Measurements from ENCODE around the gene NOVA1.

The NOVA1 gene

GRCh38 chr14:26597589-26598080 lies at the start of gene NOVA1:
NOVA1 (minus strand) TSS chr14:26598033; CDS start chr14:26597436, 597 bp downstream.
- no peak for DNase-seq

- DNase-seq = peak; percentile 11
Measured at GRCh38 chr14:26645057-26645456, 47.2 kb upstream of the NOVA1 start.

GRCh38 chr14:26636561-26636960 lies 38.7 kb upstream of the NOVA1 start:
- no peak for DNase-seq

GRCh38 chr14:26634946-26635345 lies 37.1 kb upstream of the NOVA1 start:
- peak; percentile 63 for DNase-seq

- no peak for DNase-seq
Measured at GRCh38 chr14:26626256-26626655, 28.4 kb upstream of the NOVA1 start.

GRCh38 chr14:26622611-26623010 lies 24.8 kb upstream of the NOVA1 start:
- no peak for DNase-seq

GRCh38 chr14:26621807-26622560 lies 24.2 kb upstream of the NOVA1 start:
- DNase-seq = no peak

GRCh38 chr14:26621364-26621763 lies 23.5 kb upstream of the NOVA1 start:
- no peak for DNase-seq

GRCh38 chr14:26611259-26611658 lies 13.4 kb upstream of the NOVA1 start:
- DNase-seq = no peak

- no peak for DNase-seq
Measured at GRCh38 chr14:26606729-26607312, 9.0 kb upstream of the NOVA1 start.

GRCh38 chr14:26605602-26606001 lies 7.8 kb upstream of the NOVA1 start:
- no peak for DNase-seq

GRCh38 chr14:26602902-26603301 lies 5.1 kb upstream of the NOVA1 start:
- no peak for DNase-seq

- DNase-seq = no peak
Measured at GRCh38 chr14:26601856-26602255, 4.0 kb upstream of the NOVA1 start.

GRCh38 chr14:26599291-26599690 lies 1.5 kb upstream of the NOVA1 start:
- DNase-seq = no peak

GRCh38 chr14:26598672-26599131 lies 869 bp upstream of the NOVA1 start:
- DNase-seq = peak; percentile 58

GRCh38 chr14:26598081-26598671 lies 343 bp upstream of the NOVA1 start:
- peak; percentile 95 for DNase-seq

GRCh38 chr14:26597071-26597588 lies 703 bp downstream of the NOVA1 start:
- peak; percentile 39 for DNase-seq

- DNase-seq = peak; percentile 39
Measured at GRCh38 chr14:26596543-26597061, 1.2 kb downstream of the NOVA1 start.

GRCh38 chr14:26595926-26596542 lies 1.8 kb downstream of the NOVA1 start:
- DNase-seq = no peak

GRCh38 chr14:26594756-26595545 lies 2.9 kb downstream of the NOVA1 start:
- DNase-seq = no peak

GRCh38 chr14:26594148-26594547 lies 3.7 kb downstream of the NOVA1 start:
- DNase-seq = no peak

GRCh38 chr14:26593357-26593756 lies 4.5 kb downstream of the NOVA1 start:
- no peak for DNase-seq

All from DMS53 (cell line).